ENCODE results near the gene LITAF.

LITAF gene

DNA sequence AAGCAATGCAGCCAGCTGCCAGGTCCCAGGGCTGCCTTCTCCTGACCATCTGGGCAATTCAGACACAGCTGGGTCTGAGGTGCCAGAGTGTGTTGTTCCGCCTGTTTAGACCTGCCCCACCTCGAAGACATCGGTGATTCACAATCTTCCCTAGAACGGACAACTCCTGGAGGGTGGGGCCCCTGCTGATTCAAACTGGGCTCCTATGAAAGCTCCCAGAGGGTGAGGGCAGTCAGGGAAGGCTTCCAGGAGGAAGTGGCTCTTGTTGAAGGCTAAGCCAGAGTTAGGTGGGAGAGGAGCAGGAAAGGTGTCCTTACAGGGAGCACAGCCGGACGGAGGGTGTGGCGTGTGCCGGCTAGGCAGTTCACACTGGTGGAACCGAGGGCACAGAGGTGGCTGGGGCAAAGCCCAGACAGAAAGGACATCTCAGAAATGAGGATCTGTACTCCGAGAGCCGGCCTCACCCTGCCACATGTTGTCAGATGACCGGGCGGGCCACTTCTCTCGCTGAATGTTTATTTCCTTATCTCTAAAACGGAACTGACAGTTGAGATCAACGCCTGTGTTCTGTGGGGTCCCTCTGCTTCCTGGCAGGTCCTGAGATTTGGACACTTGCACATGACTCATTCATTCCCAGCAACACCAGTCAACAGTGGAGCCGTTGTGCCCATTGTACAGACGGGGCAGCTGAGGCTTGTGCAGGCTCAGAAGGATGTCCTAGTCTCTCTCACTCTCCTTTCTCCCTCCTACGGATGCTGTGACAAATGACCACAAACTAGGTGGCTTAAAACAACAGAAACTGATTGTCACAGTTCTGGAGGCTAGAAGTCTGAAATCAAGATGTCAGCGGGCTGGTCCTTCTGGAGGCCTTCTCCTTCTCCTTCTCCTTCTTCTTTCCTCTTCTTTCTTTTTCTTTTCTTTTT is 26.9 kb upstream of the LITAF start:
- no peak overlapping the region for H3K4me3 ChIP-seq (replicated peaks; ENCODE audit: low read depth, low read length)
- no peak for DNase-seq (ENCODE audit: extremely low read depth, low read depth)
- TF ChIP-seq, protein P1, sequence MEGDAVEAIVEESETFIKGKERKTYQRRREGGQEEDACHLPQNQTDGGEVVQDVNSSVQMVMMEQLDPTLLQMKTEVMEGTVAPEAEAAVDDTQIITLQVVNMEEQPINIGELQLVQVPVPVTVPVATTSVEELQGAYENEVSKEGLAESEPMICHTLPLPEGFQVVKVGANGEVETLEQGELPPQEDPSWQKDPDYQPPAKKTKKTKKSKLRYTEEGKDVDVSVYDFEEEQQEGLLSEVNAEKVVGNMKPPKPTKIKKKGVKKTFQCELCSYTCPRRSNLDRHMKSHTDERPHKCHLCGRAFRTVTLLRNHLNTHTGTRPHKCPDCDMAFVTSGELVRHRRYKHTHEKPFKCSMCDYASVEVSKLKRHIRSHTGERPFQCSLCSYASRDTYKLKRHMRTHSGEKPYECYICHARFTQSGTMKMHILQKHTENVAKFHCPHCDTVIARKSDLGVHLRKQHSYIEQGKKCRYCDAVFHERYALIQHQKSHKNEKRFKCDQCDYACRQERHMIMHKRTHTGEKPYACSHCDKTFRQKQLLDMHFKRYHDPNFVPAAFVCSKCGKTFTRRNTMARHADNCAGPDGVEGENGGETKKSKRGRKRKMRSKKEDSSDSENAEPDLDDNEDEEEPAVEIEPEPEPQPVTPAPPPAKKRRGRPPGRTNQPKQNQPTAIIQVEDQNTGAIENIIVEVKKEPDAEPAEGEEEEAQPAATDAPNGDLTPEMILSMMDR (IDR thresholded peaks at IDR 0.05; ENCODE audit: low read depth, low read length, missing control alignments) = no peak

DNA sequence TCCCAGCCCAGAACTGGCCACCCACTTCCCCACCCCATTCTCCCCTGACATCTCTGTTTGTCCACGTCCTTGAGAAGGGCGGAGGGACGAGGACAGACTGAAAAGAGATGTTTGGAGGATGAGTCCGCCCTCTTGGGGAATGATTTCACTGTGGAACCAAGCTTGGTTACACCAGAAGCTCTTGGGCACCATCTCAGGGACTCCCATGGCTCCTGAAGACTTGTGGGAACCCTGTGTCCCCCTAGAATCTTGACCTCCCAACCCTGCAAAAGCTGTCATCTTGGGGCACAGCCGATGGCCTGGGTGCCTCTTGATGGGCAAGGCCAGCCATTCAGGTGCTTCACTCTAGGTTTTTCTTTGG is 25.9 kb upstream of the LITAF start:
- TF ChIP-seq, protein P1 (IDR thresholded peaks at IDR 0.05; ENCODE audit: low read depth, low read length, missing control alignments) = no peak
- DNase-seq (ENCODE audit: extremely low read depth, low read depth) = no peak
- no peak overlapping the region for H3K4me3 ChIP-seq (replicated peaks; ENCODE audit: low read depth, low read length)

DNA sequence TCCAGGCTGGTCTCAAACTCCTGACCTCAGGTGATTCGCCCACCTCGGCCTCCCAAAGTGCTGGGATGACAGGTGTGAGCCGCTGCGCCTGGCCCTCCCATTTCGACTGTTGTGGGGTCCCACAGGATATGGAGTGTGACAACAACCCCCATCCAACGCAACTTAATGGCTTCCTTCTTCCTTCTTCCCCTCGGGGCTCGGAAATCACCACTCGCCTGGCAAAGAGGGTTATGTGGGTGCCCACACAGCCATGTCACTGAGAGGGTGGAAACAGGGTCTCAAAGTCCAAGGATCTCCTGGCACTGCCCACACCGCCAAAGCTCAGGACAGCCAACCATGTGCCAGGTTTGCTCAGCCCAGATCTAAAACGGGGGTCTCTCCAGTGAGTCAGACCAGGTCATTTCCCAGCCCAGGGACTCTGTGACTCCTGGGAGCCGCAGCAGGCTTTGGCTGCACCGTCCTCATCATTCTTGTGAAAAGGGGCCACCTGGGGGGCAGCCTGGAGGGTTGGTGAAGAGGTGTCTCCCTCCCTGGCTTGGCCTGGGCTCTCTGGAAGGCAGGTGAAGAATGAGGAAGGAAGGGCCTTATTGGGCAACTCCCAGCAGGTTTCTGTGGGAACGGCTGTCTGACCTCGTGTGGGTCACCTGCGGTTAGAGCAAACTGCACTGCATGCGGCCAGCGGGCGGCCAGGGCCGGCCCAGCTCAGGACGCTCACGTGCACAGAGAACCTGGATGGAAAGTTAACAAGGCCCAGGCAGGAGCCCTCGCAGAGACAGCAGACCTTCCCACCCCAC is 25.3 kb upstream of the LITAF start:
- no peak overlapping the region for H3K4me3 ChIP-seq (replicated peaks; ENCODE audit: low read depth, low read length)
- TF ChIP-seq, protein P1 (IDR thresholded peaks at IDR 0.05; ENCODE audit: low read depth, low read length, missing control alignments) = no peak
- DNase-seq (ENCODE audit: extremely low read depth, low read depth) = no peak

DNA sequence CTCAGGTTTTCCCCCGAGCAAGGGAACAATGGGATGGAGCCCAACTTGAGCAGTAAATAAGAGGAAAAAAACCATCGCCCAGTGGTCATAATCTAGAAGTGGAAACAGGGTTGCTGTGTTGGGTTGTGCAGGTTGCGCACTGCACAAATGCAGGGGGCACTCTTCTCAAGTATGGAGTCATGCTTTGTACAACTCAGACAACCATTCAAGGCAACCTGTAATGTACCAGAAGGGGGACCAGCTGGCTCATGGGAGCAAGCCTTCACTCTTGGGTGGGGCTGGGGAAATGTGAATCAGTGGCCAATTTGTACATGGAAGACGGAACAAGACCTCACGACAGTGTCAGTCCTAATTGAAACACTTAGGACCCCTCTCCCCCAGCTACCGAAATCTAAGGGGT is 23.9 kb upstream of the LITAF start:
- no peak overlapping the region for H3K4me3 ChIP-seq (replicated peaks; ENCODE audit: low read depth, low read length)
- TF ChIP-seq, protein P1 (IDR thresholded peaks at IDR 0.05; ENCODE audit: low read depth, low read length, missing control alignments) = no peak
- no peak for DNase-seq (ENCODE audit: extremely low read depth, low read depth)

DNA sequence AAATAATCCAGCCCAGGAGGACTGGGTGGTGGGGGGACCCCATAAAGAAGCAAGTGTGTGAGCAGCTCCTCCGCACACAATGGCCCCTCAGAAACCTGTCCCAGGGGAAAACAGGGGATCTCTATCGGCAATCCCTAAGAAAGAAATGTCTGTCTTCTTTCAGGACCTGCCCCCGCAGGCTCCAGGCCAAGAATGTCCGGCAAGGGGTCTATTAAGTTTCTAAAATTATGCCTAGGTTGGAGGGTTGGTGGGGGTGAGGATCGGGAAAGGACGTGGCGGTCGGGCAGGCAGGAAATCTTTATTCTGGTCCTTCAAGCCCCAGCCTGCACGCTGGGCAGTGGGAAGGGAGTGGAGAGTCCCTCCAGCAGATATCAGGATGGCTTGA is 23.4 kb upstream of the LITAF start:
- TF ChIP-seq, protein P1 (IDR thresholded peaks at IDR 0.05; ENCODE audit: low read depth, low read length, missing control alignments) = no peak
- no peak overlapping the region for H3K4me3 ChIP-seq (replicated peaks; ENCODE audit: low read depth, low read length)
- no peak for DNase-seq (ENCODE audit: extremely low read depth, low read depth)

DNA sequence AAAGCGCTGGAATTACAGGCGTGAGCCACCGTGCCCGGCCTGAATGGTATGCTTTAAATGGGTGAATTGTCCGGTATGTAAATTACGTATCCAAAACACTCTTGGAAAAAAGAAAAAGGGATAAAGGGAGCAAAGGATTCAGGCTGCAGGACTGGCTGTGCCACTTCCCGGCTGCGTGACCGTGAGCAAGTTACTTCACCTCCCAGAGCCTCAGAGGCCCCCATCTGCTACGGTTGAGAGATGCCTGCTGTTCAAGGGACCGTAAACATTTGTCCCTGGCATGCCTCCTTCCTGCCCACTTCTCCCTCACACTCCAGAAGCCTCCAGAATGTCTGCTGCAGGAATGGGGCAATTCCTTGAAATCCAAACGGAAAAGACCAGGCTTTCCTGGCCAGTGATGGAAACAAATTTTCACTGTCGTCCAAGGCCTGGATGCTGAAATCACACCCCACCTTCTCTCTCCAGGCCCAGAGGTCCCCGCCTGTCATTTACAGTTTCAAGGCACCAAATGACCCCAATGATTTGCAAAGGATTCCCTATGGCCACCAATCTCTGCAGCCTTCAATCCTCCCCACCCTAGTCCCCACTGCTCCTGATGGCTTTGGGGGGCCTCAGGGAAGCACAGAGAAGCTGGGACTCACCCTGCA is 22.9 kb upstream of the LITAF start:
- no peak overlapping the region for H3K4me3 ChIP-seq (replicated peaks; ENCODE audit: low read depth, low read length)
- no peak for DNase-seq (ENCODE audit: extremely low read depth, low read depth)
- TF ChIP-seq, protein P1 (IDR thresholded peaks at IDR 0.05; ENCODE audit: low read depth, low read length, missing control alignments) = no peak
